Erythroblast (primary cell): ENCODE measurements around the gene MOV10.

Source experiments
- GATA1 ChIP-seq: IDR thresholded peaks from 2 replicates; pipeline ENCODE4 v1.6.1; 2011; ENCODE audit warnings: low read depth, mild to moderate bottlenecking, control low read depth, low read length, moderate library complexity
- POLR2A ChIP-seq: IDR thresholded peaks from 2 replicates; pipeline ENCODE4 v1.6.1; 2011; ENCODE audit warnings: mild to moderate bottlenecking, low read length

DNA sequence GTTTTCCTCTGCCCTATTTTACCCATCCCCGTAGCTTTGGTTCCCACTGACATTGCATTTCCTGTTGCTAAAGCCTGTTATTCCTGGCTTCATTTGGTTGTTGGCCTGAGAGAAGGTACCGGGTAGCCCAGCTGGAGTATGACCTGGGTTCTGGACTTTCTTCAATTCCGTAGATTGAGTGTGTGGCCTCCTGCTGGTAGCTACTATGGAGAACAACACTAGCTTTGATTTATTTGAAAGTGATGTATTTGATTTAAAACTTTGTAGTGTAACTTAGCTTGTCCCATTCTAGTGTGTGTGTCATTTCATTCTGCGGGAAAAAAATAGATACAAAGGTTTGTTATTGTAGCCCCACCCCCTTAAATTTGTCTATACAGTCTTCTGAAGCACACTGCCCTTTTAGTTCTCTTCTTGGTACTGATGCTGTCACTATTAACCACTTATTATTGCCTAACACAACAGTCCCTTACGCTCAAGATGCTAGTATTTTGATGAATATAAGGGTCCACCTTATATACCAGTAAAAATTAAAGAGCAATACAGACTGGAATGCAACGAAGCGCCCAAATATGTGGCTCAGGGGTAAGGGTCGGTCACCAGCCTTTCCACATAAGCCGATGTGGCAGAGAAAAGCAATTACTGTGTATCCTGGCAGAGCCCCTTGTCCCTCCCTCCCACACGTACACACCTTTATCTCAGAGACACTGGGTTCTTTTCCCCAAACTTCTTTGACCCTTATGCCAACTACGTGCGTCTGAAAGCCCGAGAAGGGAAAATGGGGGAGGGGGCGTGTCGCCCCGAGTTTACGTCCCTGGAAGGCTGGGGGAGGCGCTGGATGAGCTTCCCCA, 643 bp upstream of the MOV10 start:
- no peak for TF ChIP-seq POLR2A
- TF ChIP-seq GATA1 = no peak
